ENCODE measurements around the gene EHD1.

EHD1 gene

DNA sequence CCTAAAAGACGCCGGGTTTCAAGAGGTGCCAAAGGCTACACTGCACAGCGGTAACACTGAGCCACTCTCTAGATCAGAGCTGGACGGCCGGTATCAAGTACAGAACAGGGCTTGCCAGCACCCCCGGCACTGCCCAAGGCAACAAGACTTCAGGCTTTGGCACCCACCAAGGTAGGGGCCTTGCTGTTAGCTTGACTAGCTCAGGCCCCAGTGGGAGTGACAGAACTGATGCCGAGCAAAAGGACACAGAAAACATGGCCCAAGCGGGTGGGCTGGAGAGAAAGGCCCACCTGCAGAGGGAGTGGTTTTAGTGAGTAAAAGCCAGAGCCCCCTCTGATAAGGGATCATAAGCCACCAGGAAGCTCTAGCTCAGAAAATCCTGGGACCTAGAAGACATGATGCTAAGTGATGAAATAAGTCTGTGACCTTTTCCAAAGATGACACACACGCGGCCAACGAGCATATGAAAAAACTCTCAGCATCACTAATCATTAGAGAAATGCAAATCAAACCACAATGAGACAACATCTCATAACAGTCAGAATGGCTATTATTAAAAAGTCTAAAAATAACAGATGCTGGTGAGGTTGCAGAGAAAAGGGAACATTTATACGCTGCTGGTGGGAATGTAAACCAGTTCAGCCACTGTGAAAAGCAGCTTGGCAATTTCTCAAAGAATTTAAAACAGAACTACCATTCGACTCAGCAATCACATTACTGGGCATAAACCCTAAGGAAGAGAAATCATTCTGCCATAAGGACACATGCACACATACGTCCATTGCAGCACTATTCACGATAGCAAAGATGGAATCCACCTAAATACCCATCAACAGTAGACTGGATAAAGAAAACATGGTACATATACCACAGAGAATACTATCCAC is 12.9 kb downstream of the EHD1 start:
- Histone ChIP-seq H3K9me3 (ENCODE audit: control insufficient read depth, insufficient read depth, low read length) (no peaks in the 10 kb centered on the region), H3F3A (ENCODE audit: control insufficient read depth, insufficient read depth) (peaks cover 69% of the 10 kb centered on the region), H3K27me3 (ENCODE audit: control insufficient read depth, low read length) (no peaks in the 10 kb centered on the region), H3K4me2 (ENCODE audit: low read length) (peak overlapping the region; percentile 84), H3K79me2 (ENCODE audit: control insufficient read depth, low read length) (peaks cover 87% of the 10 kb centered on the region), H3K9me2 (replicated peaks; ENCODE audit: control insufficient read depth, low read length) (no peaks in the 10 kb centered on the region), H4K20me1 (ENCODE audit: control insufficient read depth, insufficient read depth, low read depth, low read length) (no peaks in the 10 kb centered on the region), H3K4me1 (ENCODE audit: control insufficient read depth, low read length) (peaks cover 100% of the 10 kb centered on the region), H3K36me3 (ENCODE audit: control insufficient read depth, low read length) (peaks cover 72% of the 10 kb centered on the region), H3K27ac (ENCODE audit: low read depth, low read length) (peak overlapping the region; percentile 96), H3K4me3 (ENCODE audit: low read length) (peak overlapping the region; percentile 71)
- no peak for TF ChIP-seq EZH2phosphoT487 (IDR thresholded peaks at IDR 0.05; ENCODE audit: borderline replicate concordance, low read length)
- TF ChIP-seq, protein P1, sequence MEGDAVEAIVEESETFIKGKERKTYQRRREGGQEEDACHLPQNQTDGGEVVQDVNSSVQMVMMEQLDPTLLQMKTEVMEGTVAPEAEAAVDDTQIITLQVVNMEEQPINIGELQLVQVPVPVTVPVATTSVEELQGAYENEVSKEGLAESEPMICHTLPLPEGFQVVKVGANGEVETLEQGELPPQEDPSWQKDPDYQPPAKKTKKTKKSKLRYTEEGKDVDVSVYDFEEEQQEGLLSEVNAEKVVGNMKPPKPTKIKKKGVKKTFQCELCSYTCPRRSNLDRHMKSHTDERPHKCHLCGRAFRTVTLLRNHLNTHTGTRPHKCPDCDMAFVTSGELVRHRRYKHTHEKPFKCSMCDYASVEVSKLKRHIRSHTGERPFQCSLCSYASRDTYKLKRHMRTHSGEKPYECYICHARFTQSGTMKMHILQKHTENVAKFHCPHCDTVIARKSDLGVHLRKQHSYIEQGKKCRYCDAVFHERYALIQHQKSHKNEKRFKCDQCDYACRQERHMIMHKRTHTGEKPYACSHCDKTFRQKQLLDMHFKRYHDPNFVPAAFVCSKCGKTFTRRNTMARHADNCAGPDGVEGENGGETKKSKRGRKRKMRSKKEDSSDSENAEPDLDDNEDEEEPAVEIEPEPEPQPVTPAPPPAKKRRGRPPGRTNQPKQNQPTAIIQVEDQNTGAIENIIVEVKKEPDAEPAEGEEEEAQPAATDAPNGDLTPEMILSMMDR (IDR thresholded peaks at IDR 0.05; ENCODE audit: low read depth, low read length, poor library complexity, severe bottlenecking) = no peak

DNA sequence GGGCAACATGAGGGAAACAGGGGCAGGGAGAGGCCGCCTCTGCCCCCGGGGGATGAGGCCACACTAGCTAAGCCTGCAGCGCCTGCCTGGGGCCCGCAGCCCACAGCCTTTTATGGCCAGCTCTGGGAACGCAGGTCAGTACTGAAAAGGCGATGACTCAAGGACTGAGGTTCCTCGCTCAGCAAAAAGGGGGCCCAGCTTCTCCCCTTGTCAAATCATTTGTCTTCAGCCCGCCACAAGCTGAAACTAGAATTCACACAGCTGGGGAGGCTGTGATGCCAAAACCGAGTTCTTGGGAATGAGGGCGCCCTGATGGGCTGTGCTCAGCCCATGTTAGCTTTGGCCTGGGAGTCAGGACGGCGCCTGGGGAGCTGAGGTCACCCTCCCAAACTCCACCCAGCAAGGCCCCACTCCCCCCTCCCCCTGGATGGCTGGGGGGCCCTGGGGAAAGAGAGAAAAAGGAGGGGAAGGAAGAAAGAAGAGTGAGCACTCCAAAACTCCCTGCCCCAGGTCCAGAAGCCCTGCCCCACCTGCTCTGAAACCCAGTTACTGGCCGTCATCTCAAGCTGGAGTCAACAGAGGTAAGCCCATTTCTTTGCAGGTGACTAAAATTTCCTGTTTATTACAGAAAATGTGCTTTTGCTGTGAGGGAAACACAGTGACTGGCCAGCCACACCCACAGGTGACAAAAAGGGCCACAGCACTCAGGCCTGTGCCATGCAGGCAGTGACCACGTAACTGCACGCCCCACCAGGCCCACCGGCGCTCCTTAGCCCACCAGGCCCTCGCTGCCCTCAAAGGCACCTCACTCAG is 13.7 kb downstream of the EHD1 start:
- peaks cover 71% of the 10 kb centered on the region for H3K36me3 ChIP-seq (ENCODE audit: control insufficient read depth, low read length)
- H3K27ac ChIP-seq (ENCODE audit: low read depth, low read length) = peak overlapping the region; percentile 96
- H3K4me2 ChIP-seq (ENCODE audit: low read length) = peak overlapping the region; percentile 84
- TF ChIP-seq, protein P1 (IDR thresholded peaks at IDR 0.05; ENCODE audit: low read depth, low read length, poor library complexity, severe bottlenecking) = no peak
- TF ChIP-seq EZH2phosphoT487 (IDR thresholded peaks at IDR 0.05; ENCODE audit: borderline replicate concordance, low read length) = no peak
- peaks cover 76% of the 10 kb centered on the region for H3F3A ChIP-seq (ENCODE audit: control insufficient read depth, insufficient read depth)
- H3K9me2 ChIP-seq (replicated peaks; ENCODE audit: control insufficient read depth, low read length) = no peaks in the 10 kb centered on the region
- H3K79me2 ChIP-seq (ENCODE audit: control insufficient read depth, low read length) = peaks cover 84% of the 10 kb centered on the region
- H4K20me1 ChIP-seq (ENCODE audit: control insufficient read depth, insufficient read depth, low read depth, low read length) = no peaks in the 10 kb centered on the region
- H3K4me3 ChIP-seq (ENCODE audit: low read length) = peak overlapping the region; percentile 71
- no peaks in the 10 kb centered on the region for H3K9me3 ChIP-seq (ENCODE audit: control insufficient read depth, insufficient read depth, low read length)
- no peaks in the 10 kb centered on the region for H3K27me3 ChIP-seq (ENCODE audit: control insufficient read depth, low read length)
- H3K4me1 ChIP-seq (ENCODE audit: control insufficient read depth, low read length) = peaks cover 100% of the 10 kb centered on the region

DNA sequence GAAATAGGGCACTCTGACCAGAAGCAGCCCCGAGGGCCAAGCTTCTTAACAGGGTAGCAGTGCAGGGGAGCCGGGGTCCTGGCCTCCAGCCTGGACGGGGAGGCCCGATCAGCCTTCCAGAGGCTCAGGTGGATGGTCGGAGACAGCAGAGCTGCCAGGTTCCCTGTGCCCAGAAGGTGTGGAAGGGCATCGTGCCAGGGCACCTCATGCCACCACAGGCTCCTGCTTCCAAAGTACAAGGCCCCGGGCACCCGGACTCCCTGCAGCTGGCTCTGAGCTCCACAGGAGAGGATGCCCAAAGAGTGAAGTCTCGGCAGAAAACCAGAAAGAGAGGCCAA is 14.3 kb downstream of the EHD1 start:
- no peaks in the 10 kb centered on the region for H3K9me3 ChIP-seq (ENCODE audit: control insufficient read depth, insufficient read depth, low read length)
- no peaks in the 10 kb centered on the region for H3K9me2 ChIP-seq (replicated peaks; ENCODE audit: control insufficient read depth, low read length)
- peak overlapping the region; percentile 96 for H3K27ac ChIP-seq (ENCODE audit: low read depth, low read length)
- H3K36me3 ChIP-seq (ENCODE audit: control insufficient read depth, low read length) = peaks cover 69% of the 10 kb centered on the region
- H4K20me1 ChIP-seq (ENCODE audit: control insufficient read depth, insufficient read depth, low read depth, low read length) = no peaks in the 10 kb centered on the region
- H3K4me1 ChIP-seq (ENCODE audit: control insufficient read depth, low read length) = peaks cover 100% of the 10 kb centered on the region
- TF ChIP-seq, protein P1 (IDR thresholded peaks at IDR 0.05; ENCODE audit: low read depth, low read length, poor library complexity, severe bottlenecking) = no peak
- no peak for TF ChIP-seq EZH2phosphoT487 (IDR thresholded peaks at IDR 0.05; ENCODE audit: borderline replicate concordance, low read length)
- H3K4me3 ChIP-seq (ENCODE audit: low read length) = peak overlapping the region; percentile 71
- peaks cover 78% of the 10 kb centered on the region for H3K79me2 ChIP-seq (ENCODE audit: control insufficient read depth, low read length)
- peak overlapping the region; percentile 84 for H3K4me2 ChIP-seq (ENCODE audit: low read length)
- peaks cover 76% of the 10 kb centered on the region for H3F3A ChIP-seq (ENCODE audit: control insufficient read depth, insufficient read depth)
- H3K27me3 ChIP-seq (ENCODE audit: control insufficient read depth, low read length) = no peaks in the 10 kb centered on the region
